K562 (cell line): ENCODE measurements around the gene RUSC1. TPM values are rescaled to one million over a fixed set of nuclear protein-coding genes. Genes with fewer than 3 reads are reported as not detected.

Source experiments
- BCOR ChIP-seq: fragments of 450-650 bp; IDR thresholded peaks from 2 replicates; pipeline ENCODE4 v1.6.1; 2016
- DACH1 ChIP-seq: fragments of 450-650 bp; IDR thresholded peaks from 2 replicates; pipeline ENCODE4 v1.6.1; 2018; ENCODE audit not compliant: partially characterized antibody
- MTA3 ChIP-seq: fragments of 450-650 bp; formaldehyde crosslinking; IDR thresholded peaks from 2 replicates; pipeline ENCODE4 v1.6.1; 2017; ENCODE audit warnings: mild to moderate bottlenecking, borderline replicate concordance
- NR3C1 ChIP-seq: sonication (generic); formaldehyde crosslinking; IDR thresholded peaks from 2 replicates; pipeline ENCODE4 v1.8.1; 2022; ENCODE audit warnings: missing genetic modification reagents
- RBFOX2 ChIP-seq: fragments of 200-400 bp; formaldehyde crosslinking; IDR thresholded peaks from 2 replicates; pipeline ENCODE4 v1.6.1; 2017; ENCODE audit warnings: low read depth, mild to moderate bottlenecking, low read length, moderate library complexity
- SIN3B ChIP-seq: fragments of 450-650 bp; IDR thresholded peaks from 2 replicates; pipeline ENCODE4 v1.6.1; 2017; ENCODE audit warnings: low read depth, mild to moderate bottlenecking, moderate library complexity
- SOX6 ChIP-seq: fragments of 450-650 bp; IDR thresholded peaks from 2 replicates; pipeline ENCODE4 v1.6.1; 2014; ENCODE audit warnings: mild to moderate bottlenecking
- TRIM28 ChIP-seq: fragments of 450-650 bp; IDR thresholded peaks from 2 replicates; pipeline ENCODE4 v1.6.1; 2017
- ZNF695 ChIP-seq: fragments of 450-650 bp; formaldehyde crosslinking; IDR thresholded peaks from 2 replicates; pipeline ENCODE4 v1.4.0; 2020; ENCODE audit warnings: mild to moderate bottlenecking, moderate library complexity
- ZNF778 ChIP-seq: fragments of 450-650 bp; formaldehyde crosslinking; IDR thresholded peaks from 2 replicates; pipeline ENCODE4 v1.4.0; 2020; ENCODE audit warnings: mild to moderate bottlenecking, moderate library complexity
- polyA plus RNA-seq, 8 experiments: library from polyadenylated mRNA; depleted of rRNA in 4 of 8; stranded (reverse) in 5 of 8; unstranded in 3 of 8; fragments of >200 nt; fragmentation: Nextera tagmentation in 2 of 8; fragmentation: Illumina TruSeq in 1 of 8; extraction: Ambion mirVana in 2 of 8; extraction: Trizol in 1 of 8; gene quantifications; 2 replicates each; pipeline versions ENCODE4 v1.2.1 to v1.2.3, GENCODE V29; 2011 to 2014; ENCODE audit warnings: inconsistent platforms in 1 of 8, missing spikeins in 1 of 8
- total RNA-seq, 7 experiments: library from RNA; depleted of rRNA in 6 of 7; stranded (reverse); fragments of >200 nt in 6 of 7; fragmentation: Illumina TruSeq in 2 of 7; extraction: Trizol in 2 of 7; gene quantifications; 2 replicates each; pipeline versions ENCODE4 v1.2.1 to v1.2.3, GENCODE V29; 2011 to 2021; ENCODE audit warnings: low replicate concordance in 1 of 7
- TF ChIP-seq, protein P1 (sequence below): sonication (generic); formaldehyde crosslinking; IDR thresholded peaks from 2 replicates; pipeline ENCODE4 v1.8.0; 2023; ENCODE audit warnings: mild to moderate bottlenecking, missing genetic modification reagents
- TF ChIP-seq, protein P2 (sequence below), 3 experiments: fragments of 200-800 bp in 1 of 3; sonication (Bioruptor generic) in 1 of 3; sonication (generic) in 1 of 3; formaldehyde crosslinking in 1 of 3; IDR thresholded peaks; 2 replicates each; pipeline versions ENCODE4 v1.6.1 to v1.8.0; 2016 to 2022; ENCODE audit warnings: mild to moderate bottlenecking in 2 of 3, missing compliant biosample characterization in 2 of 3, missing genetic modification characterization in 2 of 3, missing genetic modification reagents in 1 of 3
- TF ChIP-seq, protein P3 (sequence below): sonication (generic); formaldehyde crosslinking; IDR thresholded peaks from 2 replicates; pipeline ENCODE4 v1.8.0; 2022; ENCODE audit warnings: missing genetic modification reagents, mild to moderate bottlenecking, moderate library complexity, borderline replicate concordance
- TF ChIP-seq, protein P4 (sequence below): IDR thresholded peaks from 2 replicates; pipeline ENCODE4 v1.6.1; 2011; ENCODE audit warnings: borderline replicate concordance, low read depth, mild to moderate bottlenecking, moderate library complexity, low read length; ENCODE audit not compliant: insufficient read depth, poor library complexity, severe bottlenecking
- TF ChIP-seq, protein P5 (sequence below): sonication (generic); formaldehyde crosslinking; IDR thresholded peaks from 2 replicates; pipeline ENCODE4 v1.8.0; 2022; ENCODE audit warnings: mild to moderate bottlenecking, missing genetic modification reagents
- TF ChIP-seq, protein P6 (sequence below): fragments of 450-650 bp; formaldehyde crosslinking; conservative IDR thresholded peaks from 2 replicates; pipeline ENCODE4 v1.4.0; 2022; ENCODE audit warnings: mild to moderate bottlenecking, missing genetic modification characterization

Gene RUSC1
- total and polyA plus RNA-seq, 9 of the 15 experiments (the other 6 are each of a cell fraction or from before 2014, with no cell fraction given): 5.7 to 68.3 (median 33.6) TPM

DNA sequence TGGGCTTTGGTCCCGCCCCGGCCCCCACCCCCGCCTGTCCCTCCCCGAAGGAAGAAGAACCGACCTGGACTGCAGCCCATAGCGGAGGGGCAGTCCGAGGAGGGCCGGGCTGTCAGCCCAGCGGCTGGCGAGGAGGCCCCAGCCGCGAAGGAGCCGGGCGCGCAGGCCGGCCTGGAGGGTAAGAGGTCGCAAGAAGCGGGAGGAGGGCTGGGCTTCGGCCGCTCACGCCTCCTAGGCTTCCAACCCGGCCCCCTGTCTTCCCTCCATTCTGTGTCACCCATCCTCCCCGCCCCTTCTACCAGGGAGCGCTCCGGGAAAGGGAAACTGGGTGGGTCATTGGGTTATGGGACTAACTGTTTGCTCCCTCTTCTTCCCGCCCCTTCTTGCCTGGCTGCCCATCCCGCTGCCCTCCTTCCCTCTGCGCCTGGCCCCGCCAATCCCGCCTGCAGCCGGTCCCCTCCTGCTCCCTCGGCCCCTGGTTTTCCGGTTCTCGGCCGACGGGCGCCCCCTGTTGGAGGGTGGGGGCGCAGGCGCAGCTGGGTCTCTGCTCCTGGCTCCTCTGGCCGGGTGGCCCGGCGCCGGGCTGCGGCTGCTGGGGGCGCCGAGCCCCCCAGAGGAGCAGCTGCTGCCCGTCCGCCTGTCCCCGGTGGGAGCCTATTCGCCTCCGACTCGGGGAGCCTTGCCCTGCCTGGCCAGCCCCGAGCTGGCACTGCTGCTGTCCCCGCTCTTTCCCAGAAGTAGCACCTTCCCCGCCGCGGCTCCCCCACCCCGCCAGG, 2.4 kb downstream of the RUSC1 start (continued):
- TF ChIP-seq, protein P1, sequence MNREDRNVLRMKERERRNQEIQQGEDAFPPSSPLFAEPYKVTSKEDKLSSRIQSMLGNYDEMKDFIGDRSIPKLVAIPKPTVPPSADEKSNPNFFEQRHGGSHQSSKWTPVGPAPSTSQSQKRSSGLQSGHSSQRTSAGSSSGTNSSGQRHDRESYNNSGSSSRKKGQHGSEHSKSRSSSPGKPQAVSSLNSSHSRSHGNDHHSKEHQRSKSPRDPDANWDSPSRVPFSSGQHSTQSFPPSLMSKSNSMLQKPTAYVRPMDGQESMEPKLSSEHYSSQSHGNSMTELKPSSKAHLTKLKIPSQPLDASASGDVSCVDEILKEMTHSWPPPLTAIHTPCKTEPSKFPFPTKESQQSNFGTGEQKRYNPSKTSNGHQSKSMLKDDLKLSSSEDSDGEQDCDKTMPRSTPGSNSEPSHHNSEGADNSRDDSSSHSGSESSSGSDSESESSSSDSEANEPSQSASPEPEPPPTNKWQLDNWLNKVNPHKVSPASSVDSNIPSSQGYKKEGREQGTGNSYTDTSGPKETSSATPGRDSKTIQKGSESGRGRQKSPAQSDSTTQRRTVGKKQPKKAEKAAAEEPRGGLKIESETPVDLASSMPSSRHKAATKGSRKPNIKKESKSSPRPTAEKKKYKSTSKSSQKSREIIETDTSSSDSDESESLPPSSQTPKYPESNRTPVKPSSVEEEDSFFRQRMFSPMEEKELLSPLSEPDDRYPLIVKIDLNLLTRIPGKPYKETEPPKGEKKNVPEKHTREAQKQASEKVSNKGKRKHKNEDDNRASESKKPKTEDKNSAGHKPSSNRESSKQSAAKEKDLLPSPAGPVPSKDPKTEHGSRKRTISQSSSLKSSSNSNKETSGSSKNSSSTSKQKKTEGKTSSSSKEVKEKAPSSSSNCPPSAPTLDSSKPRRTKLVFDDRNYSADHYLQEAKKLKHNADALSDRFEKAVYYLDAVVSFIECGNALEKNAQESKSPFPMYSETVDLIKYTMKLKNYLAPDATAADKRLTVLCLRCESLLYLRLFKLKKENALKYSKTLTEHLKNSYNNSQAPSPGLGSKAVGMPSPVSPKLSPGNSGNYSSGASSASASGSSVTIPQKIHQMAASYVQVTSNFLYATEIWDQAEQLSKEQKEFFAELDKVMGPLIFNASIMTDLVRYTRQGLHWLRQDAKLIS (CRISPR knock-in tag): peak; percentile 80
- TF ChIP-seq SIN3B (peak; percentile 69), SOX6 (peak; percentile 21; the same call in 1 of the 2 replicates), TRIM28 (peak; percentile 49; the same call in 1 of the 2 replicates), ZNF695 (CRISPR knock-in tag) (no peak), RBFOX2 (peak; percentile 59; the same call in 1 of the 2 replicates), BCOR (peak; percentile 61; the same call in 1 of the 2 replicates), MTA3 (peak; percentile 83; the same call in 1 of the 2 replicates), NR3C1 (CRISPR knock-in tag) (no peak), ZNF778 (CRISPR knock-in tag) (no peak), DACH1 (peak; percentile 46)
- TF ChIP-seq, protein P2, sequence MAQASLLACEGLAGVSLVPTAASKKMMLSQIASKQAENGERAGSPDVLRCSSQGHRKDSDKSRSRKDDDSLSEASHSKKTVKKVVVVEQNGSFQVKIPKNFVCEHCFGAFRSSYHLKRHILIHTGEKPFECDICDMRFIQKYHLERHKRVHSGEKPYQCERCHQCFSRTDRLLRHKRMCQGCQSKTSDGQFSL (CRISPR knock-in tag; IDR thresholded peaks at IDR 0.05): peak; percentile 58; the same call in 1 of the 2 replicates
- TF ChIP-seq, protein P2 (tag; IDR thresholded peaks at IDR 0.05): peak in 1 of 2 experiments; percentile 26; a peak in 1 of 4 replicates
- TF ChIP-seq, protein P3, sequence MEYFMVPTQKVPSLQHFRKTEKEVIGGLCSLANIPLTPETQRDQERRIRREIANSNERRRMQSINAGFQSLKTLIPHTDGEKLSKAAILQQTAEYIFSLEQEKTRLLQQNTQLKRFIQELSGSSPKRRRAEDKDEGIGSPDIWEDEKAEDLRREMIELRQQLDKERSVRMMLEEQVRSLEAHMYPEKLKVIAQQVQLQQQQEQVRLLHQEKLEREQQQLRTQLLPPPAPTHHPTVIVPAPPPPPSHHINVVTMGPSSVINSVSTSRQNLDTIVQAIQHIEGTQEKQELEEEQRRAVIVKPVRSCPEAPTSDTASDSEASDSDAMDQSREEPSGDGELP (CRISPR knock-in tag): peak; percentile 93
- TF ChIP-seq, protein P4, sequence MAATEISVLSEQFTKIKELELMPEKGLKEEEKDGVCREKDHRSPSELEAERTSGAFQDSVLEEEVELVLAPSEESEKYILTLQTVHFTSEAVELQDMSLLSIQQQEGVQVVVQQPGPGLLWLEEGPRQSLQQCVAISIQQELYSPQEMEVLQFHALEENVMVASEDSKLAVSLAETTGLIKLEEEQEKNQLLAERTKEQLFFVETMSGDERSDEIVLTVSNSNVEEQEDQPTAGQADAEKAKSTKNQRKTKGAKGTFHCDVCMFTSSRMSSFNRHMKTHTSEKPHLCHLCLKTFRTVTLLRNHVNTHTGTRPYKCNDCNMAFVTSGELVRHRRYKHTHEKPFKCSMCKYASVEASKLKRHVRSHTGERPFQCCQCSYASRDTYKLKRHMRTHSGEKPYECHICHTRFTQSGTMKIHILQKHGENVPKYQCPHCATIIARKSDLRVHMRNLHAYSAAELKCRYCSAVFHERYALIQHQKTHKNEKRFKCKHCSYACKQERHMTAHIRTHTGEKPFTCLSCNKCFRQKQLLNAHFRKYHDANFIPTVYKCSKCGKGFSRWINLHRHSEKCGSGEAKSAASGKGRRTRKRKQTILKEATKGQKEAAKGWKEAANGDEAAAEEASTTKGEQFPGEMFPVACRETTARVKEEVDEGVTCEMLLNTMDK: peak; percentile 97
- TF ChIP-seq, protein P5, sequence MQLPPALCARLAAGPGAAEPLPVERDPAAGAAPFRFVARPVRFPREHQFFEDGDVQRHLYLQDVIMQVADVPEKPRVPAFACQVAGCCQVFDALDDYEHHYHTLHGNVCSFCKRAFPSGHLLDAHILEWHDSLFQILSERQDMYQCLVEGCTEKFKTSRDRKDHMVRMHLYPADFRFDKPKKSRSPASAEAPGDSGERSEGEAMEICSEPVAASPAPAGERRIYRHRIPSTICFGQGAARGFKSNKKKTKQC: 0 out of 2 replicates have a peak, but pooled peaks have one; percentile 73
- TF ChIP-seq, protein P6, sequence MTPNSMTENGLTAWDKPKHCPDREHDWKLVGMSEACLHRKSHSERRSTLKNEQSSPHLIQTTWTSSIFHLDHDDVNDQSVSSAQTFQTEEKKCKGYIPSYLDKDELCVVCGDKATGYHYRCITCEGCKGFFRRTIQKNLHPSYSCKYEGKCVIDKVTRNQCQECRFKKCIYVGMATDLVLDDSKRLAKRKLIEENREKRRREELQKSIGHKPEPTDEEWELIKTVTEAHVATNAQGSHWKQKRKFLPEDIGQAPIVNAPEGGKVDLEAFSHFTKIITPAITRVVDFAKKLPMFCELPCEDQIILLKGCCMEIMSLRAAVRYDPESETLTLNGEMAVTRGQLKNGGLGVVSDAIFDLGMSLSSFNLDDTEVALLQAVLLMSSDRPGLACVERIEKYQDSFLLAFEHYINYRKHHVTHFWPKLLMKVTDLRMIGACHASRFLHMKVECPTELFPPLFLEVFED (CRISPR knock-in tag): peak; percentile 72; the same call in 1 of the 2 replicates
